HCT116 (cell line): ENCODE results near the gene ZNF585A. TPM values are rescaled to one million over a fixed set of nuclear protein-coding genes. Genes with fewer than 3 reads are reported as not detected.
"Not testable (repeated sequence)": the region's sequence is repeated elsewhere in the genome, so short reads cannot be mapped to it uniquely, and the experiment has no call there.

Experiments used
- ATAC-seq: fragments of 200-7000 bp; cut with Tn5 transposase; 2 replicates; pipeline ENCODE4 v1.9.1; 2020; ENCODE audit warnings: mild to moderate bottlenecking, moderate library complexity
- BruUV-seq: library from RNA; stranded (reverse); fragments of 400-500 nt; replicated peaks from 2 replicates; lab custom pipeline; 2021; lab: Mats Ljungman, UMichigan
- CTCF ChIA-PET: fragments of 300-600 bp; sonication (Branson Sonifier 250); formaldehyde crosslinking; loops from one replicate; lab custom pipeline; 2021; ENCODE audit warnings: antibody characterized with exemption; lab: Charles Lee
- POLR2A ChIA-PET: fragments of 300-600, 350-600 bp; sonication (Branson Sonifier 250); formaldehyde crosslinking; loops from one replicate; lab custom pipeline; 2021; ENCODE audit warnings: antibody characterized with exemption; lab: Charles Lee
- RAD21 ChIA-PET, 2 experiments: fragments of 300-600 bp; sonication (Branson Sonifier 250); formaldehyde crosslinking; loops; one replicate each; lab custom pipeline; 2023; ENCODE audit warnings: low total read pairs in 2 of 2; ENCODE audit not compliant: uncharacterized antibody in 2 of 2, unreplicated experiment in 2 of 2, low non-redundant PET in 1 of 2; lab: Charles Lee
- DNase-seq: peaks from one replicate; pipeline ENCODE4 v3.0.0-alpha.2; 2010; ENCODE audit warnings: low read depth, low spot score
- H2AFZ ChIP-seq: fragments of 200-600 bp; shearing (Covaris generic), sonication (generic); 2 replicates; pipeline ENCODE4 v1.6.1; 2017; ENCODE audit warnings: low read depth, mixed run types, mixed read lengths, antibody characterized with exemption, low read length; ENCODE audit not compliant: poor library complexity, severe bottlenecking
- H3K27ac ChIP-seq: 2 replicates; pipeline ENCODE4 v1.5.1; 2012; ENCODE audit warnings: low read depth, low read length
- H3K27me3 ChIP-seq: fragments of 200-600 bp; sonication (generic); 2 replicates; pipeline ENCODE4 v1.6.1; 2016; ENCODE audit warnings: mixed run types, low read length, mixed read lengths; ENCODE audit not compliant: insufficient read depth
- H3K36me3 ChIP-seq, 2 experiments: fragments of 200-500 bp in 1 of 2; fragments of 200-600 bp in 1 of 2; sonication (Bioruptor generic) in 1 of 2; sonication (generic) in 1 of 2; 2 replicates each; pipeline versions ENCODE4 v1.5.1 to v1.6.1; 2014 to 2016; ENCODE audit warnings: low read length in 2 of 2, inconsistent platforms in 1 of 2, mixed read lengths in 1 of 2, mixed run types in 1 of 2; ENCODE audit not compliant: insufficient read depth in 2 of 2, control insufficient read depth in 1 of 2
- H3K4me1 ChIP-seq, 2 experiments: fragments of 200-600 bp in 1 of 2; sonication (generic) in 1 of 2; 2 replicates each; pipeline versions ENCODE4 v1.5.1 to v1.6.1; 2012 to 2017; ENCODE audit warnings: low read length in 2 of 2, inconsistent platforms in 1 of 2, mild to moderate bottlenecking in 1 of 2, mixed read lengths in 1 of 2, mixed run types in 1 of 2, moderate library complexity in 1 of 2; ENCODE audit not compliant: insufficient read depth in 2 of 2, control insufficient read depth in 1 of 2
- H3K4me2 ChIP-seq: fragments of 200-600 bp; sonication (generic); 2 replicates; pipeline ENCODE4 v1.6.1; 2017; ENCODE audit warnings: mixed run types, low read length, mixed read lengths
- H3K4me3 ChIP-seq, 2 experiments: fragments of 200-600 bp in 1 of 2; sonication (generic) in 1 of 2; replicated peaks in 1 of 2; 2 replicates each; pipeline ENCODE4 v1.5.1; 2011 to 2016; ENCODE audit warnings: low read length in 2 of 2, control low read depth in 1 of 2, low read depth in 1 of 2, mild to moderate bottlenecking in 1 of 2, mixed read lengths in 1 of 2, mixed run types in 1 of 2
- H3K79me2 ChIP-seq: fragments of 200-600 bp; sonication (generic); 2 replicates; pipeline ENCODE4 v1.6.1; 2017; ENCODE audit warnings: mild to moderate bottlenecking, mixed run types, low read length, moderate library complexity, mixed read lengths; ENCODE audit not compliant: insufficient read depth
- H3K9ac ChIP-seq: fragments of 200-600 bp; sonication (generic); 2 replicates; pipeline ENCODE4 v1.6.1; 2016; ENCODE audit warnings: low read length, mixed read lengths
- H3K9me2 ChIP-seq: fragments of 200-600 bp; sonication (generic), shearing (Covaris generic); 2 replicates; pipeline ENCODE4 v1.6.1; 2017; ENCODE audit warnings: mixed run types, mild to moderate bottlenecking, moderate library complexity; ENCODE audit not compliant: insufficient read depth
- H3K9me3 ChIP-seq, 2 experiments: fragments of 200-500 bp in 1 of 2; fragments of 200-600 bp in 1 of 2; sonication (Bioruptor generic) in 1 of 2; sonication (generic) in 1 of 2; 2 replicates each; pipeline ENCODE4 v1.6.1; 2014 to 2017; ENCODE audit warnings: low read length in 2 of 2, mixed read lengths in 2 of 2, inconsistent platforms in 1 of 2, low read depth in 1 of 2, mild to moderate bottlenecking in 1 of 2, mixed run types in 1 of 2, moderate library complexity in 1 of 2; ENCODE audit not compliant: control insufficient read depth in 1 of 2, insufficient read depth in 1 of 2
- H4K20me1 ChIP-seq: fragments of 200-600 bp; sonication (generic), shearing (Covaris generic); 2 replicates; pipeline ENCODE4 v1.6.1; 2017; ENCODE audit warnings: mixed run types, mild to moderate bottlenecking, moderate library complexity; ENCODE audit not compliant: insufficient read depth
- CTCF ChIP-seq, 3 experiments: fragments of 200-600 bp in 1 of 3; sonication (generic) in 1 of 3; IDR thresholded peaks in 2 of 3; conservative IDR thresholded peaks in 1 of 3; 2 replicates each; pipeline ENCODE4 v1.5.1; 2012 to 2017; ENCODE audit warnings: low read depth in 2 of 3, low read length in 2 of 3, antibody characterized with exemption in 1 of 3, borderline replicate concordance in 1 of 3, control low read depth in 1 of 3, mild to moderate bottlenecking in 1 of 3, mixed read lengths in 1 of 3, mixed run types in 1 of 3, moderate library complexity in 1 of 3; ENCODE audit not compliant: insufficient read depth in 1 of 3
- EZH2phosphoT487 ChIP-seq: fragments of 200-600 bp; IDR thresholded peaks from 2 replicates; pipeline ENCODE4 v1.6.1; 2018; ENCODE audit warnings: antibody characterized with exemption, borderline replicate concordance
- RAD21 ChIP-seq: IDR thresholded peaks from 2 replicates; pipeline ENCODE4 v1.6.1; 2012; ENCODE audit warnings: low read depth, mild to moderate bottlenecking
- SIN3A ChIP-seq: IDR thresholded peaks from 2 replicates; pipeline ENCODE4 v1.6.1; 2012; ENCODE audit warnings: low read depth
- intact Hi-C: fragments of 100-400 bp; cut with micrococcal nuclease; formaldehyde crosslinking; loops from 2 replicates; pipeline ENCODE4 v1.10.0; 2022
- total RNA-seq: library from RNA; stranded (reverse); gene quantifications from one replicate; pipeline ENCODE4 v1.2.1, GENCODE V29; 2021; ENCODE audit not compliant: unreplicated experiment

Gene ZNF585A
- total RNA-seq, 1 experiment from 2014 or later, result 3.9 TPM

DNA sequence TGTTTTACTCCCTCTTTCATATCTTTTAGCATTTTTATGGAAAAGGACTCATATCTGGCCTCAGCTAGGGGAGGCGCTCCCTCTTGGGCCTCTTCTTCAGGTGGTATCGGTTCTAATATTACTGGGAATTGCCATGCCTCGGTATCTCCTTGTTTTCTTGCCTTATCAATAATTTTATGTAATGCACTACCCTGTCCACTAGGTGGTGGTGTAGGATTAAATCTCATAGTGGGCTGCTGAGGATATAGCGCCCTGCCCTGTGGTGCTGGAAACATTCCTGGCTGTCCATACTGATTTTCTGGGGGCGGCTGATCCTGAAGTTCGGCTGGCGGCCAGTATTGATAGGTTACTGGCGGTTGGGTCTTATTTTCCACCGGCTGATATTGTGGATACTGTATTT, 58.5 kb downstream of the ZNF585A start:
- peaks cover 0 to 6% of the 10 kb centered on the region in 2 experiments; a peak in 2 of 4 replicates for H3K9me3 ChIP-seq

DNA sequence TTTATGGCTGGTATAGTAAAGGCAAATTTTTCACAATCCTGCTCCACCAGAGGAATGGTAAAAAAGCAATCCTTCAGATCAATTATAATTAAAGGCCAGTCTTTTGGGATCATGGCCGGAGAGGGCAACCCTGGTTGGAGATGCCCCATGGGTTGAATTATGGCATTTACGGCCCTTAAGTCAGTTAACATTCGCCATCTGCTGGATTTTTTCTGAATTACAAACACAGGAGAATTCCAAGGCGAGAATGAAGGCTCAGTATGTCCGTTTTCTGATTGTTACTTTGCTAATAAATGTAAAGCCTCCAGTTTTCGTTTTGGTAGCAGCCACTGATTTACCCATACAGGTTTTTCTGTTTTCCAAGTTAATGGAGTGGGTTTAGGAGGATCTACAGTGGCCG, 60.7 kb downstream of the ZNF585A start:
- H3K4me3 ChIP-seq, H3K9me3 ChIP-seq, H4K20me1 ChIP-seq, H3K4me2 ChIP-seq, H3K27me3 ChIP-seq, POLR2A ChIA-PET, RAD21 ChIA-PET, H3K9ac ChIP-seq, ATAC-seq, BruUV-seq, H3K4me1 ChIP-seq, H3K9me2 ChIP-seq, H3K36me3 ChIP-seq, H2AFZ ChIP-seq, CTCF ChIA-PET, H3K27ac ChIP-seq, H3K79me2 ChIP-seq: not testable (repeated sequence)
- intact Hi-C loops, result loop anchor here (5.0 to 10.0 kb wide), 2 partner anchors 786 to 1047 kb away; no protein-coding TSS in a partner anchor
- DNase-seq, result peak; percentile 2
- peak in 2 of 3 experiments; percentile 18 to 44; a peak in 2 of 6 replicates for TF ChIP-seq CTCF (IDR thresholded peaks at IDR 0.05 in 2 of 3, conservative IDR thresholded peaks at IDR 0.05 in 1 of 3; ENCODE audit: borderline replicate concordance in 1 of 3, insufficient read depth in 1 of 3, low read depth in 2 of 3, low read length in 2 of 3)
- peak; percentile 34; the same call in 1 of the 2 replicates for TF ChIP-seq RAD21

More for the DNA sequence above, 58.5 kb downstream of the ZNF585A start:
- no peak overlapping the region for H3K9ac ChIP-seq
- H3K27ac ChIP-seq, result no peak overlapping the region
- ChIA-PET CTCF (no interaction called here), RAD21 (no interaction called here), POLR2A (no interaction called here)
- H3K36me3 ChIP-seq, result no peaks in the 10 kb centered on the region
- no peak overlapping the region for H2AFZ ChIP-seq
- H3K4me2 ChIP-seq, result no peak overlapping the region
- H3K27me3 ChIP-seq, result no peaks in the 10 kb centered on the region
- BruUV-seq, result no TSS peak
- ATAC-seq (no peak), DNase-seq (no peak)
- no peaks in the 10 kb centered on the region for H3K79me2 ChIP-seq
- intact Hi-C loops, result loop anchor here (5.0 to 10.0 kb wide), 2 partner anchors 783 to 1049 kb away; no protein-coding TSS in a partner anchor
- no peaks in the 10 kb centered on the region for H3K4me1 ChIP-seq
- TF ChIP-seq CTCF (IDR thresholded peaks at IDR 0.05 in 2 of 3, conservative IDR thresholded peaks at IDR 0.05 in 1 of 3; ENCODE audit: borderline replicate concordance in 1 of 3, insufficient read depth in 1 of 3, low read depth in 2 of 3, low read length in 2 of 3) (peak; percentile 12 to 61 (median 40); a peak in 3 of 6 replicates), SIN3A (no peak), EZH2phosphoT487 (no peak), RAD21 (peak; percentile 51)
- no peak overlapping the region for H3K4me3 ChIP-seq
- no peaks in the 10 kb centered on the region for H4K20me1 ChIP-seq
- H3K9me2 ChIP-seq, result no peaks in the 10 kb centered on the region

DNA sequence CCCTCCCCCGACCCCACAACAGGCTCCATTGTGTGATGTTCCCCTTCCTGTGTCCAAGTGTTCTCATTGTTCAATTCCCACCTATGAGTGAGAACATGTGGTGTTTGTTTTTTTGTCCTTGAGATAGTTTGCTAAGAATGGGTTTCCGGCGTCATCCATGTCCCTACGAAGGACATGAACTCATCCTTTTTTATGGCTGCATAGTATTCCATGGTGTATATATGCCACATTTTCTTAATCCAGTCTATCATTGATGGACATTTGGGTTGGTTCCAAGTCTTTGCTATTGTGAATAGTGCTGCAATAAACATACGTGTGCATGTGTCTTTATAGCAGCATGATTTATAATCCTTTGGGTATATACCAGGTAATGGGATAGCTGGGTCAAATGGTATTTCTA, 68.4 kb downstream of the ZNF585A start:
- H4K20me1 ChIP-seq, H3K79me2 ChIP-seq, H2AFZ ChIP-seq, RAD21 ChIA-PET, BruUV-seq, POLR2A ChIA-PET, CTCF ChIA-PET, DNase-seq, H3K4me1 ChIP-seq, H3K9me2 ChIP-seq, H3K4me2 ChIP-seq, H3K27ac ChIP-seq, H3K4me3 ChIP-seq, ATAC-seq, H3K27me3 ChIP-seq, H3K9ac ChIP-seq, H3K36me3 ChIP-seq, intact Hi-C loops, H3K9me3 ChIP-seq: not testable (repeated sequence)
